Measurements from ENCODE around the gene PPP5C.
"Not testable (repeated sequence)": the region's sequence is repeated elsewhere in the genome, so short reads cannot be mapped to it uniquely, and the experiment has no call there.

The PPP5C gene

DNA sequence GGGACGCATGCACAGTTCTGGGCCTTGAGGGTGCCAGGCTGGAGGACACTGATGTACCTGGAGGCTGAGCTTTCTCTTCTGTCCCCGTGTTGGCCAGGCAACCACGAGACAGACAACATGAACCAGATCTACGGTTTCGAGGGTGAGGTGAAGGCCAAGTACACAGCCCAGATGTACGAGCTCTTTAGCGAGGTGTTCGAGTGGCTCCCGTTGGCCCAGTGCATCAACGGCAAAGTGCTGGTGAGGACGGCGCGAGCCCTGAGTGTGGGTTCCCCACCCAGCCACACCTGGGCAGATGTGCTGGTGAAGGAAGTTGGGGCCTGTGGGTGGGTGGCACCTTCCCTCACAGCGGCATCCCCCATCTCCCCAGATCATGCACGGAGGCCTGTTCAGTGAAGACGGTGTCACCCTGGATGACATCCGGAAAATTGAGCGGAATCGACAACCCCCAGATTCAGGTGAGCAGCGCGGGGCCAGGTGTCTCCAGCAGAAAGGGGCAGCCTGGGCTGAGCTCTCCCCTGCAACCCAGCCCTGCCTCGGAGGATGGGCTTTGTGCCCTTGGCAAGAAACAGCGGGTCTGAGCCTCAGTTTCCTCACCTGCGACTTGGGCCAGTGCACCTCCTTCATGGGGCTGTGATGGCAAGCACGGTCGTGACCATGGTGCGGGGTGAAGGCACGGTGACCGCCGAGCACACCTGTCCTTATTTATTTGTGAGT, 40.3 kb downstream of the PPP5C start:
- DNase-seq, result no peak

- no peak for DNase-seq
Measured at GRCh38 chr19:46387713-46388130, 40.8 kb downstream of the PPP5C start.

GRCh38 chr19:46388311-46389095, 41.6 kb downstream of the PPP5C start:
- DNase-seq, result no peak

GRCh38 chr19:46390121-46390858, 43.4 kb downstream of the PPP5C start:
- no peak for DNase-seq

DNA sequence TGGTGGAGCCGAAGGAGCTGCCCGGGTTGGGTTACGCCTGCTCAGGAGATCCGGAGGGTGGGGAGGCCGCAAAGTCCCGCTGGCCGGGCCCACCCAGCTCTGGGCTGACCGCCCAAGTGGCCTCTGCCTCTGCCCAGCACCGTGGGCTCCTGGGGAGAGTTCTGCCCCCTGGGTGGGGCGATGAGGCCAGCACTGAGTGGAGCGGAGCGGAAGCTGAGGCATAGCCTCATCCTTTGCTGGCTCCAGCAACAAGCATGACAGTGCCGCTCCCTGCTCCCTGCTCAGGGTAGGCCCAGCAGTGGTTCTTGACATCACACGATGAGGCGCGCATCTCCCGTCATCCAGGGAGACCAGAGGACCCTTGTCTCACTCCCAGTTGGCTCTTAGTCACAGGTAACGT, 44.0 kb downstream of the PPP5C start:
- no peak for DNase-seq

DNA sequence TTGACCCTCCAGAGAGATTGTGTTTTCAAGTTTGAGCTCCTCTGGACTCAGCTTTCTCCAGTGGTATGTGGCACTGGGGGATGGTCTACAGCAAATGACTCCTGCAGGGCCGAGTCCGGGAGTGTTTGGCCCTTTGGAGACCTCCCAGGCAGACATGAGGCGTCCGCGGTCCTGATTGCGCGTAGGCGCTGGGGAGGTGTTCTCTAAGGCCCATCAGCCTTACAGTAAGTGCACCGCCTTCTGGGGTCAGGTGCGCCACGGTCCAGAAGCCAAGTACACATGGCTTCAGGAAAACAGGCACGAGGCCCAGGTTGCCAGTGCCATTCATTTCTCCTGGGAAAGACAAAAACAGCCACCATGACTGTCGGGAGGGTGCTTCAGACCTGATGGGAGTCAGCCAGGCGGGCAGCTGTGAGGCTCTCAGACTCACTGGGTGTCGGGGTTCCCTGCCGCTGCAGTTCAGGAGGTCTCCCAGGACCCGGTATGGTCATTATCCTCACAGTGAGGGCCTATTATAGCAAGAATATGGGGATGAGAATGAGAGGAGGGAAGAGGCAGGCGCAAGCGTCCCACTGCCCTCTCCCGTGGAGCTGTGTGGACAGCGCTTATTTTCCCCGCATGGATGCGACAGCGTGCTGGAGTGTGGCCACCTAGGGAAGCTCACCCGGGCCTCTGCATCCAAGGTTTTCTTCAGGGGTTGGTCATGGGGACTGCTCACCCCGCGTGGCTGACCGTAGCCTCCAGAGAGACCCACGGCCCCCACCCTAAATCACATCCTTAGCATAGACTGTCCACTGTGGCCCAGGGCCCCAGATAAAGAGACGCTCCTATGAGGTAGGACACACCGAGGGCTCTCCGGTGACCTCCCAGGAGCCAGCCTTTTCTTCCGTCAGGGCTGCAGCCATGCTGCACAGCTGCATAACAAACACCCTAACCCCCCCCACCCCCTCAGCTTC, 44.7 kb downstream of the PPP5C start:
- DNase-seq, result no peak

- DNase-seq, result no peak
Measured at GRCh38 chr19:46392252-46392801, 45.4 kb downstream of the PPP5C start.

DNA sequence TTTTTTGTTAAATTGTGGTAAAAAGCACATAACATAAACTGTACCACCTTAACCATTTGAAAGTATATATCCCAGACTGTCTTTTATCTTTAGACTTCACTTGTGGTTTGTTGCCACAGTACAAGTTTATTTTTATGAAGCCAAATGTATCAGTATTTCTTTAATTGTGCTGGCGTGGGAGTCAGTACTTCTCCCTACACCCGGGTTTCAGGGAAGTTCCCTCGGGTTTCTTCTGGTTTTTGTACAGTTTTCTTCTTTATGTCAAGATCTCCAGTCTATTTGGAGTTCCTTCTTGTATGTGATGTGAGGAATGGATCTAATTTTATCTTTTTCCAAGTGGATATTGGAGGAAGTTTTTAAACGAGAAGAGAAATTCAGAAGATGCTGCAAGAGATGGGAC, 46.0 kb downstream of the PPP5C start:
- no peak for DNase-seq

DNA sequence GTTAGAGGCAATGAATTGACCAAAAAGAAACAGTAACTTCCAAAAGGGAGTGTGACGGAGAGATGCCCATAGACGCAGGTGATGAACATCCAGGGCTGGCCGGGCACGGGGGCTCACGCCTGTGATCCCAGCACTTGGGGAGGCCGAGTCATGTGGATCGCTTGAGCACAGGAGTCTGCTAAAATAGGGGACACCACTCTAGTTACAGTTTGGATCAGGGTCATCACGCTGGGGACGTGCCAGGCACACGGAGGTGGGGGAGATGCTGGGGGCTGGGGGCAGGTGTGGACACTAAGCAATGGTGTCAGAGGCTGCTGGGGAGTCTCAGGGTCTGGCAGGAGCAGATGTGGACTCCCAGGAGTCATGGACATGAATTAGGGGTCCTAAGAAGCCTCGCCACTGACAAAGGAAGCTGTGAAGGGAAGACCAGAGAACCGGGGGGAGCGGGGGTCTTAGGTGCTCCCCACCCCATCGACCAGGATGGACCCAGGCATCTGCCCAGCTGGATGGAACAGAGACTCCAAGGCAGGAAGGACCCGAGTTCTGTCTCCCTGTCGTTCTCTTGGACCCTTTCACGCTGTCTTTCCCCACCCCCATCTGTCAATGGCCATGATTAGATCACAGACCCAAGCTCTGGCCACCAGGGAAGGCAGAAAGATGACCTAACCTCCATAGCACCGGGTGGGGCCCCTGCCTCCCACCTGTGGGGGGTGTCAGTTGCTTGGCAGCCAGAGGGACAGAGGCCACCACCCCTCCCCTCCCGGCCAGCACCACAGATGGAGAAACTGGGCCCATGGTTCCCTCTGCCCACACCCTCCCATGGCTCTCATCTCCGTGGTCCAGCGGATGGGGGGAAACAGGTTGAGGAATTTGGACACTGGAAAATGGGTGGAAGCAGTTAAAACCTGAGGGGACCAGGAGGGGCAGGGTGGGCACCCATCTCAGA, 46.8 kb downstream of the PPP5C start:
- no peak for DNase-seq

DNA sequence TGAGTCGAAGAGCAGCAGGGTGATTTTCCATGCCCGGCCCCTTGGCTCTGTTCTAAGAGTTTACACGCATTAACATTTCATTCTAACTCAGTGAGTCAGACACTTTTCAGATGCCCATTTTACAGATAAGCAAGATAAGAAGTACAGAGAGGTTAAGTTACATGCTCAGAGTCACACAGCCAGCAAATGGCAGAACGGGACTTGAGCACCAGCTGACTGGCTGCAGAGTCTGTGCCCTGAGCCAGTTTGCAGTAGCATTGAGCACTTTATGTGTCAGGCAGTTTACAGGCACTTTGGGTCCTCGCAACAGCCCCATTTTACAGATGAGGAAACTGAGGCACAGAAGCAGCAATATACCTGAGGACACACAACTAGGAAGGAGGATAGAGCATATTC, 47.5 kb downstream of the PPP5C start:
- no peak for DNase-seq

DNA sequence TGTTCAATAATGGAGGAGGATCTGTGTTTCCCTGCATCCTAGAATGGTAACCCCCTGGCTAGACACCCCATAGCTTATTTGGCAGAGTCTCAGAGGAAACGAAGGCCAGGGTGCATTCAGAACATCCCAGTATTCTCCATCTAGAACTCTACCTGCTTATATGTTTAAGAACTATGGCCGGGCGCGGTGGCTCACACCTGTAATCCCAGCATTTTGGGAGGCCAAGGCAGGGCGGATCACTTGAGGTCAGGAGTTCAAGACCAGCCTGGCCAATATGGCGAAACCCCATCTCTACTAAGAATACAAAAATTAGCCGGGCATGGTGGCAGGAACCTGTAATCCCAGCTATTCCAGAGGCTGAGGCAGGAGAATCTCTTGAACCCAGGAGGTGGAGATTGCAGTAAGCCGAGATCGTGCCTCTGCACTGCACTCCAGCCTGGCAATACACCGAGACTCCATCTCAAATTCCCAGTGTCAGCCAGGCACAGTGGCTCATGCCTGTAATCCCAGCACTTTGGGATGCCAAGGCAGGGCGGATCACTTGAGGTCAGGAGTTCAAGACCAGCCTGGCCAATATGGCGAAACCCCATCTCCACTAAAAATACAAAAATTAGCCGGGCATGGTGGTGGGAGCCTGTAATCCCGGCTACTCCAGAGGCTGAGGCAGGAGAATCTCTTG, 51.1 kb downstream of the PPP5C start:
- DNase-seq, result not testable (repeated sequence)

GRCh38 chr19:46402725-46403124, 55.8 kb downstream of the PPP5C start:
- DNase-seq, result no peak

GRCh38 chr19:46404055-46404752, 57.3 kb downstream of the PPP5C start:
- DNase-seq, result no peak

DNA sequence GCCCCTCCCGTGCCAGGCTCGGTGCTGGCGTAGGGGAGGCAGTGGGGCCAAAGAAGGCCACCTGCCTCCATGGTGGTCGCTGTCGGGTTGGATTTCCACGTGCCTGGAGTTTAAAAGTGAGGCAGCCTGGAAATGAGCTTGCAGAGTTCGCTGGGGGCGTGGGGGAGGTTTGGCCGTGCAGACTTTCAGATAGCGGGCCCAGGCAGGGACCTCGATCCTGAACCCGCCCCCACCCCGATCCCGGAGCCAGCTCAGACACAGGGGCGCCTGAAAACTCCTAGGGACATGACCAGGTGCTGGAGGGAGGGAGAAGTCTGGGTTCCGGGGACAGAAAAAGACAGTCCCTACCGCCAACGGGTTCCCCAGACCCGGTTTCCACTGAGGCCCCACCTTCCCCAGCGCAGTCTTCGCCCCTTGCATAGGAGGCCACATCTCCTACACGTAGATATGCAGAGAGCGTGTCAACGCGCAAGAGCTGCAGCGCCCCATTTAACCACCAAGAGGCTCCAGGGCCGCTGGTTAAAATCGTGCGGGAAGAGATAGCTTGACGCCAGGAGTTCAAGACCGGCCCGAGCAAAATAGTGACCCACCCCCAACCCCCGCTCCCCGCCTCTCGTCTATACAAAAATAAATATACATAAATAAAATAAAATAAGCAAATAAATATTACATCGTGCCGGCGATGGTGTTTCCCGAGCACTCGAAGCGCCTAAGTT, 58.0 kb downstream of the PPP5C start:
- DNase-seq, result no peak

GRCh38 chr19:46406976-46407375, 60.1 kb downstream of the PPP5C start:
- DNase-seq, result peak; percentile 32

- no peak for DNase-seq
Measured at GRCh38 chr19:46407856-46408663, 61.2 kb downstream of the PPP5C start.

DNA sequence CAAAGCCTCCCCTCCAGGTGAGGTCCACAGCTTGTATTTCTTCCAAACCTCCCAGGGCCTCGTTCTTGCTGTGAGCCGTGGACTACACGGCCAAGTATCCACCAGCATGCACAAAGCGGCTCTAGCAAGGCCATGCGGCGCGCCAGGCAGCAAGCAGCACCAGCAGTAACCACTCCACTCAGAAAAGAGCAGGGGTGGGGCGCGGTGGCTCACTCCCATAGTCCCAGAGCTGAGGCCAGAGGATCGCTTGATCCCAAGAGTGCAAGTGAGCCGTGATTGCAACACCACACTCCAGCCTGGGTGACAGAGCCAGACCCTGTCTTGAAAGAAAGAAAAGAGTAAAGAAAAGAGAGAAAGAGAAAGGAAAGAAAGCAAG, 61.8 kb downstream of the PPP5C start:
- no peak for DNase-seq

DNA sequence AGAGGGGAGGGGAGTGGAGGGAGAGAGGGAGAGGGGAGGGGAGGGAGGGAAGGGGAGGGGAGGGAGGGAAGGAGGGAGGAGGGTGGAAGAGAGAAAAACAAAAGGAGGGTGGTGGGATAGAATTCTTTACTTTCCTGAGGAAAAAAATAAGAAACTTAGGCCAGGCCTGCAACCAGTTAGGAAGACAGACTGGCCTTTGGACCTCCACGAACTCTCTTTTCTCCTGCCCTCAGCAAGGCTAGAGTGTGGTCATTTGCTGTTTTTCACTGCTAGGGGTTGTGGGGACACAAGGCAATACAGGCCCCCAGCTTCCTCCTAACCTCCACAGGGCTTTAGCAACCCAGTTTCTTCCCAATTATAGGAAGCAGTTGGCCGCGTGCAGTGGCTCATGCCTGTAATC, 62.3 kb downstream of the PPP5C start:
- no peak for DNase-seq
